ENCODE data around the gene DNAH17.

The DNAH17 gene

GRCh38 chr17:78384479-78385175, 192.6 kb downstream of the DNAH17 start:
- Histone ChIP-seq H3K27me3 (ENCODE audit: control insufficient read depth in 1 of 2, insufficient read depth in 2 of 2, low read length in 2 of 2) (no peaks in the 10 kb centered on the region), H3K4me1 (ENCODE audit: control insufficient read depth, insufficient read depth, low read length) (peaks cover 23% of the 10 kb centered on the region), H3K4me3 (ENCODE audit: low read length in 2 of 2) (no peak overlapping the region), H3K9ac (ENCODE audit: low read length in 2 of 2) (no peak overlapping the region), H3K9me3 (ENCODE audit: control insufficient read depth in 2 of 2, low read length in 2 of 2) (no peaks in the 10 kb centered on the region), H3K27ac (ENCODE audit: low read length) (peak overlapping the region; percentile 60), H3K36me3 (ENCODE audit: control insufficient read depth in 2 of 2, insufficient read depth in 2 of 2, low read length in 2 of 2) (no peaks in the 10 kb centered on the region)

GRCh38 chr17:78383725-78384471, 193.3 kb downstream of the DNAH17 start:
- no peak overlapping the region for H3K4me3 ChIP-seq (ENCODE audit: low read length in 2 of 2)
- no peaks in the 10 kb centered on the region for H3K36me3 ChIP-seq (ENCODE audit: control insufficient read depth in 2 of 2, insufficient read depth in 2 of 2, low read length in 2 of 2)
- peak overlapping the region; percentile 60 for H3K27ac ChIP-seq (ENCODE audit: low read length)
- no peaks in the 10 kb centered on the region for H3K27me3 ChIP-seq (ENCODE audit: control insufficient read depth in 1 of 2, insufficient read depth in 2 of 2, low read length in 2 of 2)
- no peak overlapping the region for H3K9ac ChIP-seq (ENCODE audit: low read length in 2 of 2)
- peaks cover 28% of the 10 kb centered on the region for H3K4me1 ChIP-seq (ENCODE audit: control insufficient read depth, insufficient read depth, low read length)
- no peaks in the 10 kb centered on the region for H3K9me3 ChIP-seq (ENCODE audit: control insufficient read depth in 2 of 2, low read length in 2 of 2)

GRCh38 chr17:78381601-78382232, 195.5 kb downstream of the DNAH17 start:
- H3K4me3 ChIP-seq (ENCODE audit: low read length in 2 of 2), result no peak overlapping the region
- no peak overlapping the region for H3K27ac ChIP-seq (ENCODE audit: low read length)
- H3K4me1 ChIP-seq (ENCODE audit: control insufficient read depth, insufficient read depth, low read length), result peaks cover 22% of the 10 kb centered on the region
- no peaks in the 10 kb centered on the region for H3K9me3 ChIP-seq (ENCODE audit: control insufficient read depth in 2 of 2, low read length in 2 of 2)
- no peaks in the 10 kb centered on the region for H3K36me3 ChIP-seq (ENCODE audit: control insufficient read depth in 2 of 2, insufficient read depth in 2 of 2, low read length in 2 of 2)
- H3K27me3 ChIP-seq (ENCODE audit: control insufficient read depth in 1 of 2, insufficient read depth in 2 of 2, low read length in 2 of 2), result no peaks in the 10 kb centered on the region
- no peak overlapping the region for H3K9ac ChIP-seq (ENCODE audit: low read length in 2 of 2)

- Histone ChIP-seq H3K9ac (ENCODE audit: low read length in 2 of 2) (no peak overlapping the region), H3K9me3 (ENCODE audit: control insufficient read depth in 2 of 2, low read length in 2 of 2) (no peaks in the 10 kb centered on the region), H3K4me3 (ENCODE audit: low read length in 2 of 2) (no peak overlapping the region), H3K27me3 (ENCODE audit: control insufficient read depth in 1 of 2, insufficient read depth in 2 of 2, low read length in 2 of 2) (no peaks in the 10 kb centered on the region), H3K27ac (ENCODE audit: low read length) (no peak overlapping the region), H3K4me1 (ENCODE audit: control insufficient read depth, insufficient read depth, low read length) (peaks cover 22% of the 10 kb centered on the region), H3K36me3 (ENCODE audit: control insufficient read depth in 2 of 2, insufficient read depth in 2 of 2, low read length in 2 of 2) (no peaks in the 10 kb centered on the region)
Observed at GRCh38 chr17:78380370-78380769, 196.8 kb downstream of the DNAH17 start.

GRCh38 chr17:78379131-78379491, 198.1 kb downstream of the DNAH17 start:
- Histone ChIP-seq H3K27me3 (ENCODE audit: control insufficient read depth in 1 of 2, insufficient read depth in 2 of 2, low read length in 2 of 2) (no peaks in the 10 kb centered on the region), H3K9me3 (ENCODE audit: control insufficient read depth in 2 of 2, low read length in 2 of 2) (no peaks in the 10 kb centered on the region)

GRCh38 chr17:78378225-78379130, 198.7 kb downstream of the DNAH17 start, which contains the start of gene PGS1:
Gene PGS1 (plus strand): TSS chr17:78378649. CDS start chr17:78378666, 17 bp downstream.
- no peaks in the 10 kb centered on the region for H3K9me3 ChIP-seq (ENCODE audit: control insufficient read depth in 2 of 2, low read length in 2 of 2)
- no peaks in the 10 kb centered on the region for H3K27me3 ChIP-seq (ENCODE audit: control insufficient read depth in 1 of 2, insufficient read depth in 2 of 2, low read length in 2 of 2)
- H3K27ac ChIP-seq (ENCODE audit: low read length), result peak within 1 kb of the TSS; percentile 76
- peak within 1 kb of the TSS; percentile 92 to 93 for H3K4me3 ChIP-seq (ENCODE audit: low read length in 2 of 2)
- peaks cover 21% of the 10 kb centered on the region for H3K4me1 ChIP-seq (ENCODE audit: control insufficient read depth, insufficient read depth, low read length)
- H3K9ac ChIP-seq (ENCODE audit: low read length in 2 of 2), result peak within 1 kb of the TSS; percentile 82
- no peaks in the 10 kb centered on the region for H3K36me3 ChIP-seq (ENCODE audit: control insufficient read depth in 2 of 2, insufficient read depth in 2 of 2, low read length in 2 of 2)

More at GRCh38 chr17:78379131-78379491, 198.1 kb downstream of the DNAH17 start:
- Histone ChIP-seq H3K4me1 (ENCODE audit: control insufficient read depth, insufficient read depth, low read length) (peaks cover 21% of the 10 kb centered on the region), H3K27ac (ENCODE audit: low read length) (peak overlapping the region; percentile 76), H3K36me3 (ENCODE audit: control insufficient read depth in 2 of 2, insufficient read depth in 2 of 2, low read length in 2 of 2) (no peaks in the 10 kb centered on the region), H3K9ac (ENCODE audit: low read length in 2 of 2) (peak overlapping the region; percentile 82), H3K4me3 (ENCODE audit: low read length in 2 of 2) (peak overlapping the region; percentile 92 to 93)

- Histone ChIP-seq H3K9me3 (ENCODE audit: control insufficient read depth in 2 of 2, low read length in 2 of 2) (no peaks in the 10 kb centered on the region), H3K27ac (ENCODE audit: low read length) (peak overlapping the region; percentile 76), H3K4me3 (ENCODE audit: low read length in 2 of 2) (peak overlapping the region; percentile 92 to 93), H3K9ac (ENCODE audit: low read length in 2 of 2) (peak overlapping the region; percentile 72 to 82), H3K4me1 (ENCODE audit: control insufficient read depth, insufficient read depth, low read length) (peaks cover 21% of the 10 kb centered on the region), H3K27me3 (ENCODE audit: control insufficient read depth in 1 of 2, insufficient read depth in 2 of 2, low read length in 2 of 2) (no peaks in the 10 kb centered on the region), H3K36me3 (ENCODE audit: control insufficient read depth in 2 of 2, insufficient read depth in 2 of 2, low read length in 2 of 2) (no peaks in the 10 kb centered on the region)
Observed at GRCh38 chr17:78377858-78378224, 199.4 kb downstream of the DNAH17 start.

GRCh38 chr17:78376161-78376560, 201.0 kb downstream of the DNAH17 start:
- H3K36me3 ChIP-seq (ENCODE audit: control insufficient read depth in 2 of 2, insufficient read depth in 2 of 2, low read length in 2 of 2), result no peaks in the 10 kb centered on the region
- H3K9ac ChIP-seq (ENCODE audit: low read length in 2 of 2), result no peak overlapping the region
- no peaks in the 10 kb centered on the region for H3K9me3 ChIP-seq (ENCODE audit: control insufficient read depth in 2 of 2, low read length in 2 of 2)
- peak overlapping the region; percentile 49 for H3K27ac ChIP-seq (ENCODE audit: low read length)
- no peak overlapping the region for H3K4me3 ChIP-seq (ENCODE audit: low read length in 2 of 2)
- H3K4me1 ChIP-seq (ENCODE audit: control insufficient read depth, insufficient read depth, low read length), result peaks cover 15% of the 10 kb centered on the region
- no peaks in the 10 kb centered on the region for H3K27me3 ChIP-seq (ENCODE audit: control insufficient read depth in 1 of 2, insufficient read depth in 2 of 2, low read length in 2 of 2)

- H3K36me3 ChIP-seq (ENCODE audit: control insufficient read depth in 2 of 2, insufficient read depth in 2 of 2, low read length in 2 of 2), result no peaks in the 10 kb centered on the region
- H3K27me3 ChIP-seq (ENCODE audit: control insufficient read depth in 1 of 2, insufficient read depth in 2 of 2, low read length in 2 of 2), result no peaks in the 10 kb centered on the region
- no peak overlapping the region for H3K4me3 ChIP-seq (ENCODE audit: low read length in 2 of 2)
- peak overlapping the region; percentile 49 for H3K27ac ChIP-seq (ENCODE audit: low read length)
- H3K9ac ChIP-seq (ENCODE audit: low read length in 2 of 2), result peak overlapping the region in 1 of 2 donors; percentile 6
- H3K4me1 ChIP-seq (ENCODE audit: control insufficient read depth, insufficient read depth, low read length), result peaks cover 15% of the 10 kb centered on the region
- no peaks in the 10 kb centered on the region for H3K9me3 ChIP-seq (ENCODE audit: control insufficient read depth in 2 of 2, low read length in 2 of 2)
Observed at GRCh38 chr17:78375401-78376151, 201.6 kb downstream of the DNAH17 start.

Measured in stomach smooth muscle (tissue), 2 donors.